Neural crest cell (in vitro differentiated cells): ENCODE data around the gene CXorf66. TPM values are rescaled to one million over a fixed set of nuclear protein-coding genes. Genes with fewer than 3 reads are reported as not detected.

Experiments used
- DNase-seq: peaks from one replicate; pipeline ENCODE4 v3.0.0; 2021; ENCODE audit warnings: low read depth, mixed read lengths, low spot score
- H3K27ac Mint-ChIP-seq: one replicate; pipeline ENCODE4 v1.8.0; 2021; ENCODE audit warnings: mild to moderate bottlenecking, mixed read lengths; ENCODE audit not compliant: unreplicated experiment
- H3K27me3 Mint-ChIP-seq: 2 replicates; pipeline ENCODE4 v1.8.0; 2021; ENCODE audit warnings: low read depth, mild to moderate bottlenecking, mixed read lengths
- H3K36me3 Mint-ChIP-seq: 2 replicates; pipeline ENCODE4 v1.8.0; 2021; ENCODE audit warnings: low read depth, mild to moderate bottlenecking, mixed read lengths
- H3K4me1 Mint-ChIP-seq: 2 replicates; pipeline ENCODE4 v1.8.0; 2021; ENCODE audit warnings: mixed read lengths
- H3K4me3 Mint-ChIP-seq: one replicate; pipeline ENCODE4 v1.8.0; 2021; ENCODE audit warnings: mild to moderate bottlenecking, mixed read lengths
- H3K9me3 Mint-ChIP-seq: 2 replicates; pipeline ENCODE4 v1.8.0; 2021; ENCODE audit warnings: mixed read lengths
- total RNA-seq: library from RNA; stranded (reverse); gene quantifications from 2 replicates; pipeline ENCODE4 v1.2.1, GENCODE V29; 2021
- TF ChIP-seq, protein P1 (sequence below): fragments of 200-600 bp; sonication (generic); conservative IDR thresholded peaks from 2 replicates; pipeline ENCODE4 v1.5.0; 2021; ENCODE audit warnings: antibody characterized with exemption, mild to moderate bottlenecking

Gene CXorf66
- total RNA-seq, 1 donor from 2014 or later = not detected

GRCh38 chrX:139949703-139950102 is 15.6 kb downstream of the CXorf66 start:
- Mint-ChIP-seq H3K36me3 (no peaks in the 10 kb centered on the region), H3K4me1 (no peaks in the 10 kb centered on the region), H3K4me3 (no peak overlapping the region), H3K27ac (no peak overlapping the region), H3K9me3 (peaks cover 3% of the 10 kb centered on the region), H3K27me3 (no peaks in the 10 kb centered on the region)
- TF ChIP-seq, protein P1, sequence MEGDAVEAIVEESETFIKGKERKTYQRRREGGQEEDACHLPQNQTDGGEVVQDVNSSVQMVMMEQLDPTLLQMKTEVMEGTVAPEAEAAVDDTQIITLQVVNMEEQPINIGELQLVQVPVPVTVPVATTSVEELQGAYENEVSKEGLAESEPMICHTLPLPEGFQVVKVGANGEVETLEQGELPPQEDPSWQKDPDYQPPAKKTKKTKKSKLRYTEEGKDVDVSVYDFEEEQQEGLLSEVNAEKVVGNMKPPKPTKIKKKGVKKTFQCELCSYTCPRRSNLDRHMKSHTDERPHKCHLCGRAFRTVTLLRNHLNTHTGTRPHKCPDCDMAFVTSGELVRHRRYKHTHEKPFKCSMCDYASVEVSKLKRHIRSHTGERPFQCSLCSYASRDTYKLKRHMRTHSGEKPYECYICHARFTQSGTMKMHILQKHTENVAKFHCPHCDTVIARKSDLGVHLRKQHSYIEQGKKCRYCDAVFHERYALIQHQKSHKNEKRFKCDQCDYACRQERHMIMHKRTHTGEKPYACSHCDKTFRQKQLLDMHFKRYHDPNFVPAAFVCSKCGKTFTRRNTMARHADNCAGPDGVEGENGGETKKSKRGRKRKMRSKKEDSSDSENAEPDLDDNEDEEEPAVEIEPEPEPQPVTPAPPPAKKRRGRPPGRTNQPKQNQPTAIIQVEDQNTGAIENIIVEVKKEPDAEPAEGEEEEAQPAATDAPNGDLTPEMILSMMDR = no peak
- no peak for DNase-seq

DNA sequence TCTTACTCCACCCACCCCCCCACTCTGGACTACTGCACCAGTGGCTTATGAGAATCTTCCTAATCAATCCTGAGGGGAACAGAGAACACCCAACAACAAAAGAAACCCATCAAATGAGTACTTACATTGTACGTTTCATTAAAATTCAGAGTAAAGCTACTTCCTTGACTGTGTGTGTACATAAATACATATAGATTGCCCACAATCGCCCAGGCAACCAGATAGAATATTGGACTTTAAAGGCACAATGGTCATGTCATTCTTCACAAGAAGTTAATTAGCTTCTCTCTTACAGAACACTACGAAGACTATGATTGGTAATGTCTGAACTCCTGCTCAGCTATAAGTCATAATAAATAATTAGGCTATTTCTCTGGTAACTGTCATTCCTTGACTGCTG is 20.2 kb downstream of the CXorf66 start:
- TF ChIP-seq, protein P1 = no peak
- H3K27me3 Mint-ChIP-seq = no peaks in the 10 kb centered on the region
- H3K9me3 Mint-ChIP-seq = peaks cover 3% of the 10 kb centered on the region
- no peak overlapping the region for H3K27ac Mint-ChIP-seq
- H3K4me3 Mint-ChIP-seq = no peak overlapping the region
- no peak for DNase-seq
- no peaks in the 10 kb centered on the region for H3K4me1 Mint-ChIP-seq
- peaks cover 3% of the 10 kb centered on the region for H3K36me3 Mint-ChIP-seq

DNA sequence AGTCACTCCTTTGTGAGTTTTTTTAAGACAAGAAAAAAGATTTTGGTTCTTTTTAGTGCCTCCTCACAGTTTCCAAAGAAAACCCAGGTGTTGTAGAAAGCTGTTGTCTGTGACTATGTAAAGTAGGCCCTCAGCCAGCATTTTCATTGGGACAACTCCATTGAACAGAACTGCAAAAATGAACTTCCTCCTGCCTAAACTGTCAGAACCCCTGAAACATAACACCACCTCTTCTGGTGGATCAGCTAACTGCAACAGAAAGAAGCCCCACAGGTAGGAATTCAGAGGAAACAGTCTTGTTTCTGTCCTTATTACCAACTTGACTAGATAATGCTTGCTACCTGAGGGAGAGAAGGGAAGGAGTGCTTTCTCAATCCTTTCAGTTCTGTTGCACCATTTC is 29.1 kb downstream of the CXorf66 start:
- no peak overlapping the region for H3K4me3 Mint-ChIP-seq
- no peak overlapping the region for H3K27ac Mint-ChIP-seq
- TF ChIP-seq, protein P1 = no peak
- no peaks in the 10 kb centered on the region for H3K9me3 Mint-ChIP-seq
- no peaks in the 10 kb centered on the region for H3K36me3 Mint-ChIP-seq
- DNase-seq = no peak
- peaks cover 6% of the 10 kb centered on the region for H3K4me1 Mint-ChIP-seq
- H3K27me3 Mint-ChIP-seq = no peaks in the 10 kb centered on the region

GRCh38 chrX:139933904-139934303 is 31.4 kb downstream of the CXorf66 start:
- Mint-ChIP-seq H3K27ac (peak overlapping the region; percentile 24), H3K4me3 (peak overlapping the region; percentile 92)

GRCh38 chrX:139932901-139933796 is 32.2 kb downstream of the CXorf66 start, which contains the start of gene ATP11C:
Gene ATP11C (minus strand): TSS chrX:139933053. CDS start chrX:139932042, 1,011 bp downstream.
- peaks cover 12% of the 10 kb centered on the region for H3K27me3 Mint-ChIP-seq
- peak within 1 kb of the TSS; percentile 92 for H3K4me3 Mint-ChIP-seq
- peak within 1 kb of the TSS; percentile 95 for H3K27ac Mint-ChIP-seq
- no peaks in the 10 kb centered on the region for H3K36me3 Mint-ChIP-seq
- peaks cover 24% of the 10 kb centered on the region for H3K4me1 Mint-ChIP-seq
- no peaks in the 10 kb centered on the region for H3K9me3 Mint-ChIP-seq
- peak; percentile 62 for DNase-seq
- TF ChIP-seq, protein P1 = peak; percentile 13

More at GRCh38 chrX:139933904-139934303, 31.4 kb downstream of the CXorf66 start:
- no peak for DNase-seq
- Mint-ChIP-seq H3K4me1 (peaks cover 24% of the 10 kb centered on the region), H3K9me3 (no peaks in the 10 kb centered on the region), H3K36me3 (no peaks in the 10 kb centered on the region), H3K27me3 (peaks cover 12% of the 10 kb centered on the region)
- TF ChIP-seq, protein P1 = no peak
